ENCODE measurements around the gene ILF3.

Gene ILF3

DNA sequence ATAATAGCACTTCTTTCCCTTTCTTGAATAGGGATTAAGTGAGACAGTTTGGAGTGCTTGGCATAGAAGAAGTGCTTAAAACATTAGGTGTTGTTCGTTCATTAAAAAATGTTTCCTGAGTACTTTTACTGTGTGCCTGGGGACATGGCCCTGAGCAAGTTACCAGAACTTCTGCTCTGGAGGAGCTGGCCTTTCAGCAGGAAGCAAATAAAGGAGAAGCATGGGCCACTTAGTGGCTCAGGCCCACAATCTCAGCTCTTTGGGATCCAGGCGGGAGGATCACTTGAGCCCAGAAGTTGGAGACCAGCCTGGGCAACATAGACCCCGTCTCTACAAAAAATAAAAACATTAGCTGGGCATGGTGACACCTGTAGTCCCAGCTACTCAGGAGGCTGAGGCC is 69.4 kb downstream of the ILF3 start:
- TF ChIP-seq, protein P1, sequence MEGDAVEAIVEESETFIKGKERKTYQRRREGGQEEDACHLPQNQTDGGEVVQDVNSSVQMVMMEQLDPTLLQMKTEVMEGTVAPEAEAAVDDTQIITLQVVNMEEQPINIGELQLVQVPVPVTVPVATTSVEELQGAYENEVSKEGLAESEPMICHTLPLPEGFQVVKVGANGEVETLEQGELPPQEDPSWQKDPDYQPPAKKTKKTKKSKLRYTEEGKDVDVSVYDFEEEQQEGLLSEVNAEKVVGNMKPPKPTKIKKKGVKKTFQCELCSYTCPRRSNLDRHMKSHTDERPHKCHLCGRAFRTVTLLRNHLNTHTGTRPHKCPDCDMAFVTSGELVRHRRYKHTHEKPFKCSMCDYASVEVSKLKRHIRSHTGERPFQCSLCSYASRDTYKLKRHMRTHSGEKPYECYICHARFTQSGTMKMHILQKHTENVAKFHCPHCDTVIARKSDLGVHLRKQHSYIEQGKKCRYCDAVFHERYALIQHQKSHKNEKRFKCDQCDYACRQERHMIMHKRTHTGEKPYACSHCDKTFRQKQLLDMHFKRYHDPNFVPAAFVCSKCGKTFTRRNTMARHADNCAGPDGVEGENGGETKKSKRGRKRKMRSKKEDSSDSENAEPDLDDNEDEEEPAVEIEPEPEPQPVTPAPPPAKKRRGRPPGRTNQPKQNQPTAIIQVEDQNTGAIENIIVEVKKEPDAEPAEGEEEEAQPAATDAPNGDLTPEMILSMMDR (IDR thresholded peaks at IDR 0.05; ENCODE audit: insufficient read depth, low read depth, low read length, missing control alignments) = no peak
- H3K4me3 ChIP-seq (ENCODE audit: low read length) = no peak overlapping the region
- DNase-seq (ENCODE audit: low read depth) = no peak

DNA sequence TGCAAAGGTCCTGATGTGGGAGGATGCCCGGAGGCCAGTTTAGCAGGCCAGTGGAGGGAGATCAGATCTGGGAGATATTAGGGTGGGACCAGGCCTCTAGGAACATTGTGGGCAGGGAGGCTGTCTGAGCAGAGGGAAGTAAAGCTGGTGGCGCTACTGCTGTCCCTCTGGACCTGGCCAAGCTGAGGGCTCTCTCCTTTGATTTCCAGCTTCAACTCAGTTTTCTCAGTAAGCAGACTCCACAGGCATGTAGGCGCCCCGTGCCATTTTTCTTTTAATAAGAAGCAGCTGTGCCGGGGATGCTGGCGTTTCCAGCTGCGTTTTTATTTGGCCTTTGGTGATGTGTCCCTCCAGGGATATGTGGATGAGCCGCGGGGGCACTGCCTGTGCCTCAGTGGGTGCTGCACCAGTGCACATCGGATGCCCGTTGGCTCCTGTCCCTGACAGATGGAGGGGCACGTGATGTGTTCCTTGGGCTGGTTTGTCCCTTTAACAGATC is 70.5 kb downstream of the ILF3 start:
- TF ChIP-seq, protein P1 (IDR thresholded peaks at IDR 0.05; ENCODE audit: insufficient read depth, low read depth, low read length, missing control alignments) = no peak
- no peak overlapping the region for H3K4me3 ChIP-seq (ENCODE audit: low read length)
- no peak for DNase-seq (ENCODE audit: low read depth)

DNA sequence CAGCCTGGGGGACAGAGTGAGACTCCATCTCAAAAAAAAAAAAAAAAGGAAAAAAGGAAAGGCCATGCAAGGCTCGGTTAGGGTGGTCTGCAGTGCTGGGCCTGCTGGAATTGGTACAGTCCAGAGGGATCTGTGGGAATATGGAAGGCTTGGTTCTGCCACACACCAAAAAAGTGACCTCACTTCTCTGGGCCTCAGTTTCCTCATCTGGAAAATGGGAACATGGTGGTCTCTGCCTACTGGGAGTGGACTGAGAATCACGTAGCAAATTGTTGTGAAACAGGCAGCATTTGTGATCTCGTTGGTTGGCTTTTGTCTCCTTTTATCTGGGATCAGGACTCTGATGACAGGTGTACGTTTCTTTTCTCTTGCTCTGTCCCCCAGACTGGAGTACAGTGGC is 71.3 kb downstream of the ILF3 start:
- no peak for DNase-seq (ENCODE audit: low read depth)
- no peak overlapping the region for H3K4me3 ChIP-seq (ENCODE audit: low read length)
- TF ChIP-seq, protein P1 (IDR thresholded peaks at IDR 0.05; ENCODE audit: insufficient read depth, low read depth, low read length, missing control alignments) = no peak

DNA sequence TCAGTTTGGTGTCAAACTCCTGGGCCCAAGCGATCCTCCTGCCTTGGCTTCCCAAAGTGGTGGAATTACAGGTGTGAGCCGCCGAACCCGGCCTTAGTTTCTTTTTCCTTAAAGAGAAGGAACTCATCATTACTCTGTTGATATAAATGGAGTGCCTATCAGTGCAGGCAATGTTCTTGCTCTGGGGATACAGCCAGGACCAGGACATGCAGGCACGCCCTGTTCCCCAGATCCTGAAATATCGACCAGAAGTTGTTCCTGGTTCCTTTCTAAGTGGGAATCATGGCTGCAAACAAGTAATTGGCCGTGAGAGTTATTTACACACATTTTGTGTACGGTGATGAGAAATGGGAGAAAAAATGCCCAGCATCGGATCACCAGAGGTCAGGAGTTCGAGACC is 72.1 kb downstream of the ILF3 start:
- no peak for DNase-seq (ENCODE audit: low read depth)
- TF ChIP-seq, protein P1 (IDR thresholded peaks at IDR 0.05; ENCODE audit: insufficient read depth, low read depth, low read length, missing control alignments) = no peak
- H3K4me3 ChIP-seq (ENCODE audit: low read length) = no peak overlapping the region

DNA sequence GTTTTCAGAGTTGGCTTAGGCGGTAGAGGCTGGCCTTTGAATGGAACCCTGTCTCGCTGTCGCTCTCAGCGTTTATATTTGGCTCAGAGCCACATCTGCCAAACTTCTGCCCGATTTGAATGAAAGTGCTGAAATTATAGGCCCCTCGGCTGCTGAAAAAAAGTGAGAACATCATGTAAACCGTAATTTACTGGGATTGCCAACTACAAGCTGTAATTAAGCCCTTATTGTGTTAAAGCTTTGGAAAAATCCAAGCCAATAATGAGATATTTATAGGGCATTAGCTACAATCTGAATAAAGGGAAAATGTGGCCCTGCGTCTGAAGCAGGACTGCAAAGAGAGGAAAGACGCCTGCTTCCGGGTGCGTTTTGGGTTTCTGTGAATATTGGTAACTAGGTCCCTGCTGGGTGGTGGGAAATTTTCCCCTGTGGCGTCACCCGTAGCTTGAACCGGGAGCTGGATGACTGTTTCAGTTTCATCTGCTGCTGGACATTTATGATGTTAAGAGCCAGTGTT is 73.6 kb downstream of the ILF3 start:
- no peak for DNase-seq (ENCODE audit: low read depth)

DNA sequence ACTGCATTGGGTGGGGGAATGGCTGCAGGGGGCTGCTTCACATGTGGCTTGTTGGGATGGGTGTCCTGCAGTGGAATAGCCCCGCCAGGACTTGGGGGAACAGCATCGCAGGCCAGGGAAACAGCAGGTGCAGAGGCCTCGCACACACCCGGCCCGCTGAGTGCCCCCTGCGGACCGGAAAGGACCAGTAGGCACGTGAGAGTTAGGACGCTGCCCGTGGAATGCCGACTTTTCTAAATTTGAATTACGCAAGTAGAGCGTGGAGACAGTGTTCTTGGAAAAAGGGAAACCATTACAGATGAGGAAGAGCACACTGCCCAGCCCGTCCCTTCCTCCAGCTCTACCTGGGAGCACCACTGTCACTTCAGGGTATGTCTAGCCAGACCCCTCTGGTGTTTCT is 75.3 kb downstream of the ILF3 start:
- DNase-seq (ENCODE audit: low read depth) = no peak
- H3K4me3 ChIP-seq (ENCODE audit: low read length) = no peak overlapping the region
- TF ChIP-seq, protein P1 (IDR thresholded peaks at IDR 0.05; ENCODE audit: insufficient read depth, low read depth, low read length, missing control alignments) = no peak

More for the DNA sequence above, 73.6 kb downstream of the ILF3 start:
- TF ChIP-seq, protein P1 (IDR thresholded peaks at IDR 0.05; ENCODE audit: insufficient read depth, low read depth, low read length, missing control alignments) = no peak
- no peak overlapping the region for H3K4me3 ChIP-seq (ENCODE audit: low read length)

DNA sequence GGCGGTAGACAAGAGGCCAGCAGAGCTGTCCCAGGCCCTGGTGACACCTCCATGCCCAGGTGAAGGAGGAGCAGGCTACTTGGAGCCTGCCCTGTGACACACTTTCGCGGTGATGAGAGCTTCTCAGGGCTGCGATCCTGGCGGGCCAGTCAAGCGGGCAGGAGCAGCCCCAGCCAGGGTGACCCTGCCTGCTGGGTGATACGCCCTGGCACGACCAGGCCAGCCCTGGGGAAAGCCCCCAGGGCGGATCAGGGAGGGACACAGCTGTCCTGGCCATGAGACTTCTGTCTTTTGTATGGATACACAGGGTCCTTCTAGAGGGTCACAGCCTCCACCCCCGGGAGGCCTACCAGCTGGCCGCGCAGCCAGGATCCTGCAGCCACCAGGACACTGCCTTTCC is 76.8 kb downstream of the ILF3 start:
- TF ChIP-seq, protein P1 (IDR thresholded peaks at IDR 0.05; ENCODE audit: insufficient read depth, low read depth, low read length, missing control alignments) = no peak
- no peak overlapping the region for H3K4me3 ChIP-seq (ENCODE audit: low read length)
- no peak for DNase-seq (ENCODE audit: low read depth)
